ENCODE measurements around the gene PRTFDC1.
"Not testable (repeated sequence)": the region's sequence is repeated elsewhere in the genome, so short reads cannot be mapped to it uniquely, and the experiment has no call there.

GRCh38 chr10:24922222-24922868 is 30.1 kb downstream of the PRTFDC1 start:
- not testable (repeated sequence) for TF ChIP-seq CTCF (IDR thresholded peaks at IDR 0.05; ENCODE audit: low read length); EZH2 (optimal IDR thresholded peaks at IDR 0.05; ENCODE audit: low read depth, low read length)
